ENCODE results near the gene COBLL1. TPM values are rescaled to one million over a fixed set of nuclear protein-coding genes. Genes with fewer than 3 reads are reported as not detected.

COBLL1 gene
- total and polyA plus RNA-seq, 2 donors (not counting 1 experiment from before 2014, with no cell fraction given), result 10.1 to 11.9 TPM

- Histone ChIP-seq H2AFZ (ENCODE audit: low read length) (no peak overlapping the region), H3K4me3 (replicated peaks in 1 of 4; ENCODE audit: control extremely low read depth in 1 of 4, insufficient read depth in 1 of 4, low read depth in 3 of 4, low read length in 4 of 4) (no peak overlapping the region), H3K27ac (ENCODE audit: insufficient read depth, low read length) (no peak overlapping the region), H3K9ac (ENCODE audit: insufficient read depth, low read length) (no peak overlapping the region), H3K36me3 (ENCODE audit: control insufficient read depth, insufficient read depth, low read length) (no peaks in the 10 kb centered on the region), H4K20me1 (ENCODE audit: control insufficient read depth, extremely low read depth, insufficient read depth, low read length) (no peaks in the 10 kb centered on the region), H3K79me2 (ENCODE audit: control insufficient read depth, insufficient read depth, low read length) (no peaks in the 10 kb centered on the region), H3K4me1 (ENCODE audit: control insufficient read depth, extremely low read depth, insufficient read depth, low read length) (no peaks in the 10 kb centered on the region), H3K4me2 (ENCODE audit: extremely low read depth, insufficient read depth, low read length) (no peak overlapping the region), H3K27me3 (ENCODE audit: control insufficient read depth, insufficient read depth, low read length) (no peaks in the 10 kb centered on the region), H3K9me3 (ENCODE audit: control insufficient read depth, insufficient read depth, low read depth, low read length) (no peaks in the 10 kb centered on the region)
- no peak for TF ChIP-seq EZH2 (IDR thresholded peaks at IDR 0.05; ENCODE audit: low read length, missing control alignments)
- no peak for TF ChIP-seq CTCF (conservative IDR thresholded peaks at IDR 0.05 in 1 of 2, IDR thresholded peaks at IDR 0.05 in 1 of 2; ENCODE audit: low read depth in 1 of 2, low read length in 2 of 2)
- no peak for DNase-seq (ENCODE audit: low read depth in 2 of 2)
Observed at GRCh38 chr2:164780611-164781178, 60.9 kb downstream of the COBLL1 start.

GRCh38 chr2:164779383-164780057, 62.1 kb downstream of the COBLL1 start:
- Histone ChIP-seq H3K9ac (ENCODE audit: insufficient read depth, low read length) (no peak overlapping the region), H2AFZ (ENCODE audit: low read length) (no peak overlapping the region), H3K27ac (ENCODE audit: insufficient read depth, low read length) (no peak overlapping the region), H4K20me1 (ENCODE audit: control insufficient read depth, extremely low read depth, insufficient read depth, low read length) (no peaks in the 10 kb centered on the region), H3K4me2 (ENCODE audit: extremely low read depth, insufficient read depth, low read length) (no peak overlapping the region), H3K4me3 (replicated peaks in 1 of 4; ENCODE audit: control extremely low read depth in 1 of 4, insufficient read depth in 1 of 4, low read depth in 3 of 4, low read length in 4 of 4) (no peak overlapping the region), H3K36me3 (ENCODE audit: control insufficient read depth, insufficient read depth, low read length) (no peaks in the 10 kb centered on the region), H3K27me3 (ENCODE audit: control insufficient read depth, insufficient read depth, low read length) (no peaks in the 10 kb centered on the region), H3K9me3 (ENCODE audit: control insufficient read depth, insufficient read depth, low read depth, low read length) (no peaks in the 10 kb centered on the region), H3K79me2 (ENCODE audit: control insufficient read depth, insufficient read depth, low read length) (no peaks in the 10 kb centered on the region), H3K4me1 (ENCODE audit: control insufficient read depth, extremely low read depth, insufficient read depth, low read length) (no peaks in the 10 kb centered on the region)
- TF ChIP-seq CTCF (conservative IDR thresholded peaks at IDR 0.05 in 1 of 2, IDR thresholded peaks at IDR 0.05 in 1 of 2; ENCODE audit: low read depth in 1 of 2, low read length in 2 of 2), result no peak
- TF ChIP-seq EZH2 (IDR thresholded peaks at IDR 0.05; ENCODE audit: low read length, missing control alignments), result no peak
- no peak for DNase-seq (ENCODE audit: low read depth in 2 of 2)

- Histone ChIP-seq H3K4me1 (ENCODE audit: control insufficient read depth, extremely low read depth, insufficient read depth, low read length) (no peaks in the 10 kb centered on the region), H3K27me3 (ENCODE audit: control insufficient read depth, insufficient read depth, low read length) (no peaks in the 10 kb centered on the region), H3K4me2 (ENCODE audit: extremely low read depth, insufficient read depth, low read length) (no peak overlapping the region), H3K4me3 (replicated peaks in 1 of 4; ENCODE audit: control extremely low read depth in 1 of 4, insufficient read depth in 1 of 4, low read depth in 3 of 4, low read length in 4 of 4) (no peak overlapping the region), H3K9me3 (ENCODE audit: control insufficient read depth, insufficient read depth, low read depth, low read length) (no peaks in the 10 kb centered on the region), H4K20me1 (ENCODE audit: control insufficient read depth, extremely low read depth, insufficient read depth, low read length) (no peaks in the 10 kb centered on the region), H3K36me3 (ENCODE audit: control insufficient read depth, insufficient read depth, low read length) (no peaks in the 10 kb centered on the region), H3K27ac (ENCODE audit: insufficient read depth, low read length) (no peak overlapping the region), H3K9ac (ENCODE audit: insufficient read depth, low read length) (no peak overlapping the region), H2AFZ (ENCODE audit: low read length) (no peak overlapping the region), H3K79me2 (ENCODE audit: control insufficient read depth, insufficient read depth, low read length) (no peaks in the 10 kb centered on the region)
- DNase-seq (ENCODE audit: low read depth in 2 of 2), result no peak
- TF ChIP-seq EZH2 (IDR thresholded peaks at IDR 0.05; ENCODE audit: low read length, missing control alignments) (no peak), CTCF (conservative IDR thresholded peaks at IDR 0.05 in 1 of 2, IDR thresholded peaks at IDR 0.05 in 1 of 2; ENCODE audit: low read depth in 1 of 2, low read length in 2 of 2) (no peak)
Observed at GRCh38 chr2:164778723-164779122, 62.9 kb downstream of the COBLL1 start.

Measured in fibroblast of lung (primary cell).